ENCODE results near the gene HAS3.

DNA sequence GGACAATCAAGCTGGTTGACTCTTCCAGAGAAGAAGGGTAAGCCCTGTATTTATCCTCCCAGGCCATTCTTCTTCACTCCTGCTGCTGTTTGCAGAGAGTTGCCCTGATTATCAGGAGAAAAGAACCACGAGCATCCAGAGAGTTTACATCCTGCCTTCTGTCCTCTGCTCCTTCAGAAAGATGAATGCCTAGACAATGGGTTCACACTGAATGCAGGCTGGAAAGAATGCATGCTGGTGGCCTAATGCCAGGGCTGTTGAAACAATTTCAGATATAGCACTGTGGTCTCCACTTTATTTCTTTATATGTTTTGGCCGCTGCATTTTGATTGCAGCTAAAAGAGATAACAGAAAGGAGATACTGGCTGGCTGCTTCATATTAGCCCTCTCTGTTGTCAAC, 21.2 kb upstream of the HAS3 start:
- TF ChIP-seq POLR2A (IDR thresholded peaks at IDR 0.05) = no peak
- no peak for TF ChIP-seq CTCF (IDR thresholded peaks at IDR 0.05)
